Caco-2 (cell line): ENCODE measurements around the gene MOK. TPM values are rescaled to one million over a fixed set of nuclear protein-coding genes. Genes with fewer than 3 reads are reported as not detected.

Experiments used
- BruUV-seq: library from RNA; stranded (reverse); fragments of 400-500 nt; replicated peaks from 2 replicates; lab custom pipeline; 2021; lab: Mats Ljungman, UMichigan
- CTCF ChIA-PET: fragments of 300-600 bp; sonication (Branson Sonifier 250); formaldehyde crosslinking; loops from one replicate; lab custom pipeline; 2022; ENCODE audit warnings: antibody characterized with exemption; lab: Charles Lee
- POLR2A ChIA-PET: fragments of 300-600 bp; sonication (Branson Sonifier 250); formaldehyde crosslinking; loops from one replicate; lab custom pipeline; 2022; ENCODE audit warnings: antibody characterized with exemption; lab: Charles Lee
- DNase-seq, 2 experiments: peaks; one replicate each; pipeline versions ENCODE4 v3.0.0 to v3.0.0-alpha.2; 2020 to 2022
- H3K27me3 ChIP-seq: replicated peaks from 2 replicates; pipeline ENCODE4 v1.6.0; 2011; ENCODE audit warnings: low read length; ENCODE audit not compliant: control insufficient read depth, insufficient read depth
- H3K36me3 ChIP-seq: 2 replicates; pipeline ENCODE4 v1.5.1; 2011; ENCODE audit warnings: low read length; ENCODE audit not compliant: control insufficient read depth, insufficient read depth
- H3K4me1 ChIP-seq: fragments of 250-450 bp; sonication (Bioruptor Pico); 2 replicates; pipeline ENCODE4 v1.5.1; 2020; ENCODE audit warnings: mild to moderate bottlenecking
- H3K4me3 ChIP-seq: 2 replicates; pipeline ENCODE4 v1.5.1; 2011; ENCODE audit warnings: low read depth, mild to moderate bottlenecking, control low read depth, low read length
- H3K9me3 ChIP-seq: fragments of 250-450 bp; sonication (Bioruptor Pico); 2 replicates; pipeline ENCODE4 v1.5.1; 2020; ENCODE audit warnings: mild to moderate bottlenecking, moderate library complexity
- H3K27ac Mint-ChIP-seq: one replicate; pipeline ENCODE4 v1.8.0; 2022; ENCODE audit warnings: mixed read lengths; ENCODE audit not compliant: unreplicated experiment
- H3K27me3 Mint-ChIP-seq: one replicate; pipeline ENCODE4 v1.8.0; 2022; ENCODE audit warnings: mixed read lengths; ENCODE audit not compliant: insufficient read depth, unreplicated experiment
- H3K36me3 Mint-ChIP-seq: one replicate; pipeline ENCODE4 v1.8.0; 2022; ENCODE audit warnings: mild to moderate bottlenecking, mixed read lengths; ENCODE audit not compliant: insufficient read depth, unreplicated experiment
- H3K4me1 Mint-ChIP-seq: one replicate; pipeline ENCODE4 v1.8.0; 2022; ENCODE audit warnings: low read depth, mixed read lengths; ENCODE audit not compliant: unreplicated experiment
- H3K4me3 Mint-ChIP-seq: one replicate; pipeline ENCODE4 v1.8.0; 2022; ENCODE audit warnings: mild to moderate bottlenecking, moderate library complexity, mixed read lengths; ENCODE audit not compliant: unreplicated experiment
- H3K9me3 Mint-ChIP-seq: one replicate; pipeline ENCODE4 v1.8.0; 2022; ENCODE audit warnings: mixed read lengths; ENCODE audit not compliant: unreplicated experiment
- CTCF ChIP-seq, 2 experiments: fragments of 200-600 bp in 1 of 2; IDR thresholded peaks; 1 replicate in 1 of 2; 2 replicates in 1 of 2; pipeline versions ENCODE4 v1.5.1 to v1.8.0; 2011 to 2022; ENCODE audit warnings: antibody characterized with exemption in 1 of 2, control low read depth in 1 of 2, inconsistent platforms in 1 of 2, low read depth in 1 of 2, low read length in 1 of 2, mild to moderate bottlenecking in 1 of 2, moderate library complexity in 1 of 2; ENCODE audit not compliant: insufficient read depth in 1 of 2, severe bottlenecking in 1 of 2, unreplicated experiment in 1 of 2
- intact Hi-C: fragments of 100-400 bp; cut with micrococcal nuclease; formaldehyde crosslinking; loops from one replicate; pipeline ENCODE4 v1.10.0; 2022; ENCODE audit not compliant: unreplicated experiment
- total RNA-seq: library from RNA; stranded (reverse); gene quantifications from 2 replicates; pipeline ENCODE4 v1.2.3, GENCODE V29; 2022

The MOK gene
- total RNA-seq, 1 experiment from 2014 or later = 1.4 TPM

- Mint-ChIP-seq H3K27ac (no peak overlapping the region), H3K4me1 (no peaks in the 10 kb centered on the region), H3K9me3 (no peaks in the 10 kb centered on the region), H3K4me3 (no peak overlapping the region), H3K27me3 (no peaks in the 10 kb centered on the region), H3K36me3 (peaks cover 39% of the 10 kb centered on the region)
- POLR2A ChIA-PET = no interaction called here
- intact Hi-C loops = no loop called here
- no peak for DNase-seq
- CTCF ChIA-PET = no interaction called here
- H3K4me1 ChIP-seq = peaks cover 3% of the 10 kb centered on the region; the same call in 1 of the 2 replicates
- no peaks in the 10 kb centered on the region for H3K9me3 ChIP-seq
- TF ChIP-seq CTCF (IDR thresholded peaks at IDR 0.05; ENCODE audit: insufficient read depth in 1 of 2, low read depth in 1 of 2, low read length in 1 of 2, severe bottlenecking in 1 of 2, unreplicated experiment in 1 of 2) = no peak
- H3K36me3 ChIP-seq = peaks cover 1% of the 10 kb centered on the region
- H3K27me3 ChIP-seq = no peaks in the 10 kb centered on the region
- no peak overlapping the region for H3K4me3 ChIP-seq
- no TSS peak for BruUV-seq
Observed at GRCh38 chr14:102196039-102196901, 108.7 kb downstream of the MOK start.

DNA sequence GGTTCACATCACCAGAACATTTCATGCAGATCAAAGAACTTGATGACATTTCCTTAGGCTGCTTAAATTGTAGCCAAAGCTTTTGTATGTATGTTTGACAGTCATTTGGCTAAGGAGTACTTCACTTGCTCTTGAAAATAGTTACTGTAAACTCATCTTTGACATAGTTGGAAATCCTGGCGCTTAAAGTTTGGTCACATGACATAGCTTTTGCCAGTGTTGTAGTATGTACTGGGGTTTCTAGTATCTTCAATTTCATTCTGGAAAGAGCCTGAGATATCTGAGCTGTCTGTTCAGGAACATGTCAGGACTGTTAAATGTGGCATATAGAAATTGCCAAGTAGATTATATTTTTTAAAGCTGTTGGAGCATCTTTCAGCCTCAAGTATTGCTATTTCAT, 109.5 kb downstream of the MOK start:
- H3K36me3 Mint-ChIP-seq = peaks cover 42% of the 10 kb centered on the region
- H3K4me1 ChIP-seq = peaks cover 11% of the 10 kb centered on the region; the same call in 1 of the 2 replicates
- H3K9me3 Mint-ChIP-seq = no peaks in the 10 kb centered on the region
- no peaks in the 10 kb centered on the region for H3K27me3 ChIP-seq
- ChIA-PET CTCF (no interaction called here), POLR2A (no interaction called here)
- no peaks in the 10 kb centered on the region for H3K27me3 Mint-ChIP-seq
- peaks cover 1% of the 10 kb centered on the region for H3K36me3 ChIP-seq
- TF ChIP-seq CTCF (IDR thresholded peaks at IDR 0.05; ENCODE audit: insufficient read depth in 1 of 2, low read depth in 1 of 2, low read length in 1 of 2, severe bottlenecking in 1 of 2, unreplicated experiment in 1 of 2) = no peak
- H3K27ac Mint-ChIP-seq = no peak overlapping the region
- H3K4me3 ChIP-seq = no peak overlapping the region
- H3K9me3 ChIP-seq = no peaks in the 10 kb centered on the region
- H3K4me3 Mint-ChIP-seq = no peak overlapping the region
- BruUV-seq = no TSS peak
- no peak for DNase-seq
- intact Hi-C loops = no loop called here
- no peaks in the 10 kb centered on the region for H3K4me1 Mint-ChIP-seq

GRCh38 chr14:102194856-102195255, 110.1 kb downstream of the MOK start:
- Histone ChIP-seq H3K9me3 (no peaks in the 10 kb centered on the region), H3K4me1 (peaks cover 17% of the 10 kb centered on the region; the same call in 1 of the 2 replicates), H3K27me3 (no peaks in the 10 kb centered on the region), H3K36me3 (peaks cover 1% of the 10 kb centered on the region), H3K4me3 (no peak overlapping the region)
- intact Hi-C loops = no loop called here
- POLR2A ChIA-PET = no interaction called here
- no peak for DNase-seq
- Mint-ChIP-seq H3K9me3 (no peaks in the 10 kb centered on the region), H3K27me3 (no peaks in the 10 kb centered on the region), H3K27ac (no peak overlapping the region), H3K36me3 (peaks cover 47% of the 10 kb centered on the region), H3K4me1 (peaks cover 4% of the 10 kb centered on the region), H3K4me3 (no peak overlapping the region)
- CTCF ChIA-PET = no interaction called here
- no peak for TF ChIP-seq CTCF (IDR thresholded peaks at IDR 0.05; ENCODE audit: insufficient read depth in 1 of 2, low read depth in 1 of 2, low read length in 1 of 2, severe bottlenecking in 1 of 2, unreplicated experiment in 1 of 2)
- BruUV-seq = no TSS peak
